Stimulated activated CD4-positive, alpha-beta T cell treated with anti-CD3 and anti-CD28 coated beads, Interleukin-15, amount 100 ng/mL, for 48 hours (primary cell): ENCODE results near the gene MRPL48.
"Not testable (repeated sequence)": the region's sequence is repeated elsewhere in the genome, so short reads cannot be mapped to it uniquely, and the experiment has no call there.

Source experiments
- DNase-seq, 2 donors: peaks; one replicate each; pipeline ENCODE4 v3.0.0-alpha.2; 2020; ENCODE audit warnings: low read depth in 2 of 2

The MRPL48 gene

DNA sequence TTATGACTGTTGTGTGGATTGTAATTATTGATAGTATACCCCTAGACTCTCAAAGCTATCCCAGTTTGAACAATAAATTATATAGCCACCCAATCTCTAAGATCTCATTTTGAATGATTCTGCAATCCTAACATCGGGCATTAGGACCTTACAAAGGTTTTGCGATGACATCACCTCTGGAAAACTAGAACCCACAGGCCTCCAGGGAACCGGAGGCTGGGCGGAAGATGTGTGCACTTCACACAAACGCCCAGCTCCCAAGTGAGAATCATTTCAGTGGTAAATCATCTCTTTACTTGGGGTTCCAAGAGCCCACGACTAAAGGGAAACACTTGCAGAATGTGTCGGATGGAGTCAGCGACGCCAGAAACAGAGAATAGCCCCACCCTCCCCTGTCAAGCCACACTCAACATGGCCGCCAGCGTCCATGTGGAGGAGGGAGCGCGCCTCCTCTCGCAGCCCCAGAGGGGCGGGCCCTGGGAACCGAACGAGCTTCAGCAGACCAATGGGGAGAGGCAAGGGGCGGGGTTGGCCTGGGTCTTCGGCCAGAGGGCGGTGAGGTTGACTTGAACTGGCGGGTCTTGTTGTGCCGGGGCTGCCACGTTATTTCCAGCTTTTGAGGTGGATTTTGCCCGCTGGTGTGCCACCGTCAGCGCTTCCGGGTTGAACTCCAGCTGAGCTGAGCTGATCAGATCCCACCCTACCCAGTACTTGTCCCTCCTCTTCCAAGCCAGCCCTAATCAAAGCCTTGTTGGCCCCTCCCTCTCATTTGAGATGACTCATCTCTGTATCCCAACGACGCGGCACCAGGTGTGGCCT is 8.4 kb upstream of the MRPL48 start:
- DNase-seq, result peak; percentile 99

DNA sequence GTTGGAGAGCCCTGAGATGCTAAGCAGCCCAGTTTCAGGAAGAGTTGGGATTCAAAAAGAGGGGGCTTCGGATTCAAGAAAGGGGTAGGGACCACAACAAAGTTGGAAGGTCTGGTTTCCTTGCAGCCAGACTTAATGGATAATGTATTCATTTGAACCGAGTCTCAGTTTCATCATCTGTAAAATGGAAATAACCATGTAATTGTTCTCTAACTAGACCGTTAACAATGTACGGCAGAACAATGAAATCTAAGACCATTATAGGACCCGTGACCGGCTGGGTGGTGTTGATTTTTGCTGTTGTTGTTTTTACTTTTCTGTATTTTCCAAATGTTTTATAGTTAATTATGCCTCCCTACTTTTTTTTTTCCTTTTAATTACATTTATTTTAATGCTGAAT is 6.4 kb upstream of the MRPL48 start:
- no peak for DNase-seq

DNA sequence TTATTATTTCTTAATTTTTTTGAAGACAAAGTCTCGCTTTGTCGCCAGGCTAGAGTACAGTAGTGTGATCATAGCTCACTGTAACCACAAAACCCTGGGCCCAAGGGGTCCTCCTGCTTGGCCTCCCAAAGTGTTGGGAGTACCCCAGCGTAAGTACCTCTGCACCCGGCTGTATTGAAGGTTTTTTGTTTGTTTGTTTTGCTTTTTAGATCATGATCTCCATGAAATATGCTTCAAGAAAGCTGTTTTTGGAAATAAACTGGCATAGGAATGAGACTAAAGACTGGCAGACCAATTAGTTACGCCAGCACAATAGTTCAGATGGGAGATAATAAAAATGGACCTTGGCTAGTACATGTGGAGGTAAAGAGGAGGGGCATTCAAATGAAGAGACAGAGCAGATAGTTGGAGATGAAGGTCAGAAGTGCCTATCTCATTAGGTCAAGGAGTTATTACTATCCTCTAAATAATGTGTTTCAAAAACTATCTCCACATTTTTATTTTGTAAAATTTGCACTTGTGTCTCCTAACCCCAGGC is 4.1 kb upstream of the MRPL48 start:
- no peak for DNase-seq

DNA sequence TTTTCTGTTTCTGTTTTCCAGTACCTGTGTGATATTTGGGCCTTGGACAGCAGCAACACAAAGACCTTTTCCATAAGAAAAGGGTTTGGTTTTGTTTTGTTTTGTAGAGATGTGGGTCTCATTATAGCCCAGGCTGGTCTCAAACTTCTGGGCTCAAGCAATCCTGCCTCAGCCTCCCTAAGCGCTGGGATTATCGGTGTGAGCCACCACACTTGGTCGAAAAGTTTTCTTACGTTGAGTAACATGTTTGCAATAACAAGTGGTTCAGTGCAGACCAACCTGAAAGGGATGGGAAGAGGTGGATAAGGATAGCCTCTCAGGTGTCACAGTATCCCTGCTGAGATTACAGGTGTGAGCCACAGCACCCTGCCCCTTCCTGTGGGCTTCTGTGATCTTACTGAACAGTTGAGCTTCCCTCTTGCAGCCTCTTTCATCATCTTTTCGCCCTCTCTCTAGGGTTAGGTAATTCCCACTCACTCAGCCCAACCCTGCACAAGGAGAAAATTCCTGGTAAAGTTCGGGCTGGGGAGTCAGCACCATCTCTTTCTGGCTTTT is 3.5 kb upstream of the MRPL48 start:
- DNase-seq, result no peak

DNA sequence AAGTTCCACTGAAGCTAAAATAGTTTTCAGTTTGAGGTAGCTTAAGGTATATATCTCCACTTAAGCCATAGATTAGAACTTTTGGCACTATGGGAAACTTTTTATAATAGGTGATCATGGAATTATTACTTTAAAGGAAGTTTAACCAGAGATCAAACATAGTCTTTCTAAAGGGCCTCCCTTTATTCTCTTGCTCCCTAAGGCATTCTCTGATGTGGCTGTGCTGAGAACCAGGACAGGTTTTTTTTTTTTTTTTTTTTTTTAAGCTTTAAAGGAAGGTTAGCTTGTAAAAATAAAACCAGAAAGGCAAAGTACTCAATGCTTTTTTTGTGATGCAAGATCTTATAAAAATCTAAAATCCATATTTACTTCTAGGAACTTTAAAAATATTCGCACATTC is 2.9 kb upstream of the MRPL48 start:
- DNase-seq, result no peak

DNA sequence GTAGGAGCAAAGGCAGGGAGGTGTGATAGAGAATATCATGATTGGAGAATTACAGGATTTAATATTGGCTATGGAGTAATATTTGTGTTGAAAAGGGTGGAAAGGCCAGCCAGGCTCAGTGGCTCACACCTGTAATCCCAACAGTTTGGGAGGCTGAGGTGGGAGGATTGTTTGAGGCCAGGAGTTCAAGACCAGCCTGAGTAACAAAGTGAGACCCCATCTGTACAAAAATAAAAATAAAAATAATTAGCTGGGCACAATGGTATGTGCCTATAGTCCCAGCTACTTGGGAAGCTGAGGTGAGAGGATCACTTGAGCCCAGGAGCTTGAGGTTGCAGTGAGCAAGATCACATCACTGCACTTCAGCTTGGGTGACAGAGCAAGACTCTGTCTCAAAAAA is 2.2 kb upstream of the MRPL48 start:
- DNase-seq, result not testable (repeated sequence)

DNA sequence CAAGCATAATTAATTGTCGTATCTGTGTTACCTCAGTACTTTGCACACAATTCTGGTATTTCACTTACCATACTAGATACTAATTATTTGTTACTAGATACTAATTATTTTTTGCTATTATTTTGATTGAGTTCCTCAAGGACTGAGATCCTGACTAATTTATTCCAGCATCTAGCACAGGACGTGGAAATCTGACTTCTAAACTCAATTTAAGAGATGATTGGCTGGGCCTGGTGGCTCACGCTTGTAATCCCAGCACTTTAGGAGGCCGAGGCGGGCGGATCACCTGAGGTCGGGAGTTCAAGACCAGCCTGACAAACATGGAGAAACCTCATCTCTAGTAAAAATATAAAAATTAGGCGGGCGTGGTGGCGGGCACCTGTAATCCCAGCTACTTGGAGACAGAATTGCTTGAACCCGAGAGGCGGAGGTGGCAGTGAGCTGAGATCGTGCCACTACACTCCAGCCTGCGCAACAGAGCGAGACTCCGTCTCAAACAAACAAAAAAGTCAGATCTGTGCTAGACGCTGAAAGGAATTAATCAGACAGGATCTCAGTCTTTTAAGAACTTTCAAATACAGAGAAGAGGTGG is 527 bp upstream of the MRPL48 start:
- no peak for DNase-seq

DNA sequence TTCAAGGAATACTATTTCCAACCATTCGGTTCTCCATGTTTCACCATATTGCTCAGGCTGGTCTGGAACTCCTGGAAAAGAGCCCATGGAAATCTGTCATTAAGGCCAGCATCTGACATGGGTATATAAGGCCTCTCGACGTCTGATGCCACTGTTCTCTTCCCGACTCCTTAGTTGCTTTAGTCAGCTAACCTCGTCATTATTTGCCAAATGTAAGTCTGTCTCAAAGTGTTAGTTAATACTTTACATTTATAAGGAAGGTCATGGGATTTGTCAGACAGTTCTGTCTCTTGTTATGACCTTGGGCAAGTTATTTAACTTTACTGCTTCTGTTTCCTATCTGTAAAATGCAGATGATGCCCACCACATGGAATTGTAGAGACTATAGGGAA is 1.6 kb downstream of the MRPL48 start:
- DNase-seq, result no peak

DNA sequence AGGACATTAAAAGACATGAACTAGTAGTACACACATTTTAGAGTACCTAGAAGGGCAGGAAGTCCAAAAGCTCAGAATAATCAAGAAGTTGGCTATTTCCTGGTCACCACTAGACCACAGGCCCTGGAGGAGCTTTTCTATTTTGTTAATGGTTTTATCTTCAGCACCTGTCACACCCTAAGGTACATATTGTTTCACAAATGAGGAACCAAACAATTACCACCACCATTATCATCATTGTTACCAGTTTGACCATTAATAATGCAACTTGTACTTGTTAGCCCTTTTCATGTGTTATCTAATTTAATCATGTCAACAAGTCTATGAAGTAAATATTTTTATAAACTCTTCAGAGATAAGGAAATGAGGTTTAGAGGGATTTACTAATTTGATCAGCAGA is 4.9 kb downstream of the MRPL48 start:
- no peak for DNase-seq

DNA sequence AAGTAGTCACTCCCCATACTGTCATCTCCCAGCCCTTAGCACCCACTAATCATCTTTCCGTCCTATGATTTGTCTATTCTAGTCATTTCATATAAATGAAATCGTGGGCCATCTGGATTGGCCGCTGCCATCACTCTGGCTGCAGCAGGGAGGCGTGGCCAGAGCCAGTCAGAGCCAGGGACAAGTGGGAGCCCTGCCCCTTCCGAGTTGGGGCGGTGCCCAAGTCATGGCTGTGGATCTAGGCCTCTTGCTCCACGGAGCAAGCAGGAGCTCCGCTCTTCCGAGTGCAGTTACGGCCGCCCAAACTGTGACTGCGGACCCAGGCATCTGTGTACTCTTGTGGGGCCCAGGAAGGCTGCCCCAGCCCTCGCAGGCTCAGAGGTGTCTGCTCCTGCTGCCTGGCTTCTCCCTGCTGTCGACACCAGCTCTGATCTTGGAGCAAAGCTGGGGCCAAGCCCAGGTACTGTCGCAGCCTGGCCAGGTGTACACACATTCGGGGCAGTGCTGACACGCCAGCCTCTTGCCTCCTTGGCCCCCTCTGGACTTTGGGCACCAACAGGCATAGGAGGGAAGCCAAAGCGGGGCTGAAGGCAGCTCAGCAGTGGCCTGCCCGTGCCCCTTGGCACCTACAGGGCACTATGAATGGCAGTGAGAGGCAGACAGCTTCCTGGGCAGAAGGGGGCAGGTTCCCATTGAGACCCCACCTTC is 8.4 kb downstream of the MRPL48 start:
- DNase-seq, result no peak

DNA sequence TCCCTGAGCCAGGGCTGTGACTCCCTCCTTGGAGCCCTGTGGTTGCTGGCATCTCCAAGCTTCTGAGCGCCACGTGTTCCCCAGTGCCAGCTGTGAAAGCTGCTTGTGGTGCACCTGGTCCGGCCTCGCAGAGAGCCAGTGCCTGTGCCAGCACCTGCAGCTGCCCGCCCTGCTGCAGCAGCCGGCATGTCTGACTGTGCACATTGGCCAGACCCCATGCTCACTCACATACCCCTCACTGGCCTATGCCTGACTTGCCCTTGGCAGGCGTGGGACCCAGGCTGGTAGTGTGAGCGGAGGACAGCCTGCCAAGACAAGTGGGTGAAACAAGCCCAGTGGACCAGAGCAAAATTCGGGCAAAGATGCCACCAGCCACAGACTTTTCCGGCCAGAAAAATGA is 9.8 kb downstream of the MRPL48 start:
- no peak for DNase-seq

DNA sequence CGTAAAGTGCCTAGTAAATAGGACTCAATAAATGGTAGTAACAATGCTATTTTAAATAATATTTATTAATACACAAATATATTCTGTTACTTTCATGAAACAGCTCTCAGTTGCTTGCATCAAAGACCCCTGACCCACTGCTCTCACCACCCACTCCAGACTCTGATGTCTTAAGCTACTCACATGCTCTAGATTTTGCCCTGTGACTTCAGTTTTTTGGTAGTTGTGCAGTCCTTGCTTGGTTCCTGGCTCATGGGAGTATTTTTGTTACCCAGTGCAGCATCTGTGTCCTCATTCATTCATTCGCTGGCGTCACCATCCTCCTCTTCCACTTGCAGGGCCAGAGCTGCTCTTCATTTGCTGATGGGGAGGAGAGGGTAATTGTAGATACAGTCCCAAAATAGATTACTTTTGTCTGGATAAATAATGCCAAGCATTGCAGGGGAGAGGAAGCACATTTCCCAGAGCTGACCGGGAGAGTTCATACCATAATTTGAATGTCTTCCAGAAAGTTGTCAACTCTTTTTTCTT is 12.7 kb downstream of the MRPL48 start:
- DNase-seq, result no peak

DNA sequence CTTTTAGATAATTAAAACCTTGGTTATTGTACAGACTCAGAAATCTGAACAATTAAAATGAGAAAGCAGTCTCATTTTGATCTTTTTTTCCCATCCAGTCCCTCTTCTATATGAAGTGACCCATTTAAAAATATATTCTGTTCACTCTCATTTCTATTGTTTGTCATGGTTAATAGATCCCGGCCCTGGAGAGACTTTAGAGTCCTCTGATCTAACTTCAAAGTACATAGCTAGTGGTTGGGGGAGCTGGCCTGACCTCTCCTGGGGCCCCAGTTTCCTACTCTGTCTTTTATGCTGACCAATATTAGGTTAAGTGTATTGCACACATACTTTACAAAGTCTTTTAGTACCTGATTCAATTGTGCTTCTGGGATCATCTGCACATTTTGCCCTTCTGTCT is 13.5 kb downstream of the MRPL48 start:
- DNase-seq, result no peak

DNA sequence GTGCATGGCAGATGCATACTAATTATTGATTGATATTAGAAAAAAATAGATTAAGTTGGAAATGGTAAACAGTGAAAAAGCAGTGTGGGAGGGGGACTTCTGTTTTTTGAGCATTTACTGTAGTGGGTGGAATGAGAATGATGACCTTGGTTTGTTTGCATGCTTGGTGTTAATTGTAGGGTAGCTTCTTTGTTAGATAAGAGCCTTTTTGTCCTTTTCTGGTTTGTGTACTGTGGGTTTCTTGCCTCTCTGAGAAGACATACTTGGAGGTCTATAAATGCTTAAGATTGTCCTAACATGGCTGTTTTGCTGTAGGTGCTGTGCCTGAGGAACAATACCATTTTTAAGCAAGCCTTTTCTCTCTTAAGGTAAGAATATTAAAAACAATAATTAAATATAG is 17.0 kb downstream of the MRPL48 start:
- no peak for DNase-seq

DNA sequence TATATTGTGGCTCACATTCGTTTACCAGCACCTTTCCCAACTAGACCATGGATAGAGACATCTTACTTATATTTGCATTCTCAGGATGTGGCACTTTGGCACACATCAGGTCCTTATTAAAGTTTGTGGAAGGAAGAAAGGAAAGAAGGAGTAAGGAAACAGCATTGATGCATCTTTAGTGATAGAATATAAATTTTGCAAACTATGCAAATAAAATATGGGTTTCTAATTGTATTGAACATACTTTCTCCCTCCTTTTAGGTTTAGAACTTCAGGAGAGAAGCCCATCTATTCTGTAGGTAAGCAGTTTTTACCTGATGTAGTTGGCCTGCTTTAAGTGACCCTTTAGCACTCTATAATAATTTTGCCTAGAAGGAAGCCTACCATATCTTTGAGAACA is 20.4 kb downstream of the MRPL48 start:
- no peak for DNase-seq

DNA sequence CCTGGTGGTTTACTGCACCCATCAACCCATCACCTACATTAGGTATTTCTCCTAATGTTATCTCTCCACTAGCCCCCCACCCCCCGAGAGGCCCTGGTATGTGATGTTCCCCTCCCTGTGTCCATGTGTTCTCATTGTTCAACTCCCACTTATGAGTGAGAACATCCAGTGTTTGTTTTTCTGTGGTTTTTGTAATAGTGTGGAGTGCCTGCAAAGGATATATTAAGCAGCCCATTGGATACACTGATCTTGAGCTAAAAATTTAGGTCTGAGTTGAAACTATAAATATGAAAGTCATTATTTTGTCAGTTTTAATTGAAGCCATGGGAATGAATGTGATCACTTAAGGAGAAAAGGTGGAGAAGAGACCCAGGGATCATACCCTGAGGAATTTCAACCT is 23.0 kb downstream of the MRPL48 start:
- no peak for DNase-seq

DNA sequence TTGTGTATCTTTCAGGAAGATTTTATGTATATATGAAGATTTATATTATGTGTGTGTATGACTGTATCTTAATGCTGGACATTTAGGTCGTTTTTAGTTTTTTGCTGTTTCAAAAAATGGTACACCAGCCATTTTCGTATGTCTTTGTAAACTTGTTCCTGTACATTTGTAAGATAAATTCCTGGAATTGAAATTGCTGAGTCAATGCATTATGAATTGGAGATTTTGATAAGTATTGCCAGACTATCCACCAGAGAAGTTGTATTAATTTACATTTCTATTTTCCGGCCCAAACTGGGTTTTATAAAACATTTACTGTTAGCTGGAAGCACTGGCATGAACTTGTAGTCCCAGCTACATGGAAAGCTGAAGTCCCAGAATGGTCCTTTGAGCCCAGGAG is 24.6 kb downstream of the MRPL48 start:
- DNase-seq, result no peak

DNA sequence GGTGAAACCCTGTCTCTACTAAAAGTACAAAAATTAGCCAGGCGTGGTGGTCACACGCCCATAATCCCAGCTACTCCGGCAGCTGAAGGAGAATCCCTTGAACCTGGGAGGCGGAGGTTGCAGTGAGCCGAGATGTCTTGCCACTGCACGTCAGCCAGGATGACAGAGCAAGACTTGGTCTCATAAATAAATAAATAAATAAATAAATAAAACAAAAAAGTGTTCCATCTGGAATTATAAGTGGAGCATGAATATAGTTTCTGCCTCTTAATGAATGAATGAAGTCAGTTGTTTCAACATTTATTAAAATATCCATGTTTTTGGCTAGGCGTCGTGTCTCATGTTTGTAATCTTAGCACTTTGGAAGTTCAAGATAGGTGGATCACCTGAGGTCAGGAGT is 27.1 kb downstream of the MRPL48 start:
- no peak for DNase-seq

DNA sequence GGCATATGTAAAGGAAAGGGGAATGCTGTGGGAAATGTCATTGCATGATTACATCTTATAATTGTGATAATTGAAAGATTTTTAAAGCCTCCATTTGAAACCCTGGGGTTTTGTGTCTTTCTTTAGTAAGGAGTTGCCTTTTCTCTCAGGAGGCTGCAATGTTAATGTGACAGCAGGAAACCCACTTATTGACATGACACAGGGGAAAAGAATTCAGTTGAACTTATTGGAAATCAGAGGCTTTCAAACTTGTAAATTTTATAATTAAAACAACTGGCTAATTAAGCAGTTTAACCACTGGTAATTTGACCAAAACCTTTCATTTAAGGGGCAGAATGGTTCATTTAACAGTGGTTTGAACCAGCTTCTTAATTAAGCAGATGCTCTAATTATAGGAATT is 31.2 kb downstream of the MRPL48 start:
- DNase-seq, result no peak

DNA sequence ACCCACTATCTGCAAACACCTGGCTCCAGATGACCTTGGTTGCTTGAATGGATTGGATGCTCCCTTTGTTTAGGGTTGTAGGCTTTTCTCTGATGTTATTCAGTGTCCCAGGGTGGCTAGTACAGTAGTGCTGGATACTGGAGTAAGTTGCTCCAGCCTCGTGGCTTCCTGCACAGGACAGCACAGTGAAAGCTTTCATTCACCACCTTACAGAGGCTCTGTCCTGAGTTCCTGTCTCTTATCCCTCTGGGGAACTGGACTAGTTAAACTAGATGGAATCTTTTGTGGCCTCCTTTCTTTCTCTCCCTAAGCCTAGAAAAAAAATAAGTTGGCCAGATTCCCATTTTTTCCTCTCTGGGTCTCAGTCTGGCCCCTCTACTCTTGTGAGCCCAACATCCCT is 42.6 kb downstream of the MRPL48 start:
- no peak for DNase-seq

DNA sequence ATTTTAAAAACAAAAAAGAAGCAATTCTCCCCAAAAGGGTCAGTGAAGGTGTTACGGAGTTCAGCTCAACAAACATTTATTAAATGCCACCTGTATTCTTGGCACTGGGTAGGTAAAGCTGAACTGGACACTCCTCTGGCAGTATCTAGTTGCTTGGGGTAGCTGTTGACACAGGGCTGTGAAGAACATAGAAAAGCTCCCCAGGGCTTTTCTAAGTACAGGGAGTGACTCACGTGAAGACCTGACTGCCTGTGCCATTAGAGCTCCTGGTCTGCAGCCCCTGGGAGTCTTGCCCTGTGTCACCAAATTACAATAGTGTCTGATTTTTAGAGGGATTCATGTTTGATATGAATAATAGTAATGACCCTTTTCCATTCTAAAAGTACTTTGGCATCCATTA is 45.4 kb downstream of the MRPL48 start:
- no peak for DNase-seq

DNA sequence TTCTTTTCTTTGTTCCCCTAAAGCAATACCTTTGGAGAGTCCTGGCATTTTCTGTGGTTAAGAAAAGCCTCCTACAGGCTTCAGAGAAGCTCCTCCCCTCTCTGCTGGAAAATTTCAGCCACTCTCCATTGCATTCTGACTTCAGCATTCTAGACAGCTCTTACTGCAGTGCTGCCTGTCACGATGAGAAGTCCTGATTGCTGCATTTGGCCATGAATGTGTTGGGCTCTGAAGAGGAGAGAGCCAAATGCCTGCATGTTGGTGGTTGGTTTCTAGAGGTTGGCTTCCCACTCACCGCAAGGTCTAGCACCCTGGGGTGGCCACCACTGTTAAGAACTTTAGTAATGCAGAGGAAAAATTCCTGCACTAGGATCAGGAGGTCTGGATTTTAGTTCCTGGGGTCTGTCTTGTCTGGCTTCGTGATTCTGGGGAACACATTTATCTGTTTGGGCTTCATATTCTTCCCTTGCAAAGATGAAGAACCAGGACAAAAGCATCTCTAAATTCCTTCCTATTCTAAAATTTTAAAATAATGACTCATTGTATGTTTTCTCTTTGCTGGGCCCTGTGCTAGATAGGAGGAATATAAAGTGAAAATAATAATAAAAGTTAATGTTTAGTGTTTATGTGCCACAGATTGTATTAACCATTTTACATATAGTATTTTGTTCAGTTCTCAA is 50.9 kb downstream of the MRPL48 start:
- no peak for DNase-seq
